ENCODE results near the gene RBMS1.

- TF ChIP-seq, protein P1, sequence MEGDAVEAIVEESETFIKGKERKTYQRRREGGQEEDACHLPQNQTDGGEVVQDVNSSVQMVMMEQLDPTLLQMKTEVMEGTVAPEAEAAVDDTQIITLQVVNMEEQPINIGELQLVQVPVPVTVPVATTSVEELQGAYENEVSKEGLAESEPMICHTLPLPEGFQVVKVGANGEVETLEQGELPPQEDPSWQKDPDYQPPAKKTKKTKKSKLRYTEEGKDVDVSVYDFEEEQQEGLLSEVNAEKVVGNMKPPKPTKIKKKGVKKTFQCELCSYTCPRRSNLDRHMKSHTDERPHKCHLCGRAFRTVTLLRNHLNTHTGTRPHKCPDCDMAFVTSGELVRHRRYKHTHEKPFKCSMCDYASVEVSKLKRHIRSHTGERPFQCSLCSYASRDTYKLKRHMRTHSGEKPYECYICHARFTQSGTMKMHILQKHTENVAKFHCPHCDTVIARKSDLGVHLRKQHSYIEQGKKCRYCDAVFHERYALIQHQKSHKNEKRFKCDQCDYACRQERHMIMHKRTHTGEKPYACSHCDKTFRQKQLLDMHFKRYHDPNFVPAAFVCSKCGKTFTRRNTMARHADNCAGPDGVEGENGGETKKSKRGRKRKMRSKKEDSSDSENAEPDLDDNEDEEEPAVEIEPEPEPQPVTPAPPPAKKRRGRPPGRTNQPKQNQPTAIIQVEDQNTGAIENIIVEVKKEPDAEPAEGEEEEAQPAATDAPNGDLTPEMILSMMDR (IDR thresholded peaks at IDR 0.05) = no peak
- TF ChIP-seq EZH2 (IDR thresholded peaks at IDR 0.05; ENCODE audit: borderline replicate concordance, insufficient read depth, low read depth, low read length, poor library complexity, severe bottlenecking) = no peak
These were observed 141.7 kb downstream of the RBMS1 start for GRCh38 chr2:160351956-160352355.
